GM12865 (cell line): ENCODE data around the gene RASSF8.
A peak's percentile ranks its signal among the peaks of the same experiment; 100 is the strongest.

Experiments used
- DNase-seq: peaks from one replicate; pipeline ENCODE4 v3.0.0; 2010; ENCODE audit warnings: low read depth
- H3K4me3 ChIP-seq: 2 replicates; pipeline ENCODE4 v1.5.1; 2011; ENCODE audit warnings: mild to moderate bottlenecking, low read depth, low read length, control low read depth
- TF ChIP-seq, protein P1 (sequence below): IDR thresholded peaks from 2 replicates; pipeline ENCODE4 v1.5.1; 2011; ENCODE audit warnings: low read length, control low read depth, low read depth, inconsistent platforms; ENCODE audit not compliant: insufficient read depth; ENCODE audit errors: missing control alignments

The RASSF8 gene

DNA sequence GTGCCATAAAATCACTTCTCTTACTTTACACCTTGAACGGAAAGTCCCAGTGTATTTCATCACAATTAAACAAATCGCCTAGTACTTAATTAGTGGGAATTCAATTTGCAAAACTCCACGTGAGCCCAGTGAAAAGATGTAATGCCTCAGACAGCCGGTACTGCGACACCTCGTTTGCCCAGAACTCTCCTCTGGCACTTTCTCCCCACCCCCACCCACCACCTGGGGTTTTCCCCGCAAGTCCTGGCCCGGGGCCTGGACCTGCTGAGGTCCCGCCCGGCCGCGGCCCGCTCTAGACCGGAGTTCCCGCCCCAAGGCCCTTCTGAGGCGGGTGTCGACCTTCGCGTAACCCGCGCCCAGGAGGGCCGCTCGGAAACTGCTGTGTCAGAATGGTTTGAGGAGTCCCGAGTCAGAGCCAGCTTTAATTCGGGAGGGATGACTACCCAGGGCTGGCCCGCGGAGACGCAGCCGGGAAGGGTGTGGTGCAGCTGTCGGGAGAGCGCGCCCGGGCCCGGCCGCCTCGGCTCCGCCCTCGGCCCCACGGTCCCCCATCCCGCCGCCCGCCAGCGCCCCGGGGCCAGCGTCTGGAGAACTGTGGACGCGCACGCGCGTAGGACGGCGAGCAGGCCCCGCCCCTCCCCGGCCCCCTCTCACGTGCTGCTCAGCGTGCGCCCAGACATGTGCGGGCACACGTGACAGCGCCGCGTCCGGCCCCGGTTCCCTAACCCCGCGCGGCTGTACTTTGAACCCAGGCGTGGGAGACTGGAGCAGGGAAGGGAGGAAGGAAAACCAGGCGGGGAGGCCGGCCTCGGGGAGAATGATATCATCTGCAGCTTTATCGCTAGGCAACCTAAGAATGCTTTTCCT, 155.6 kb downstream of the RASSF8 start:
- TF ChIP-seq, protein P1, sequence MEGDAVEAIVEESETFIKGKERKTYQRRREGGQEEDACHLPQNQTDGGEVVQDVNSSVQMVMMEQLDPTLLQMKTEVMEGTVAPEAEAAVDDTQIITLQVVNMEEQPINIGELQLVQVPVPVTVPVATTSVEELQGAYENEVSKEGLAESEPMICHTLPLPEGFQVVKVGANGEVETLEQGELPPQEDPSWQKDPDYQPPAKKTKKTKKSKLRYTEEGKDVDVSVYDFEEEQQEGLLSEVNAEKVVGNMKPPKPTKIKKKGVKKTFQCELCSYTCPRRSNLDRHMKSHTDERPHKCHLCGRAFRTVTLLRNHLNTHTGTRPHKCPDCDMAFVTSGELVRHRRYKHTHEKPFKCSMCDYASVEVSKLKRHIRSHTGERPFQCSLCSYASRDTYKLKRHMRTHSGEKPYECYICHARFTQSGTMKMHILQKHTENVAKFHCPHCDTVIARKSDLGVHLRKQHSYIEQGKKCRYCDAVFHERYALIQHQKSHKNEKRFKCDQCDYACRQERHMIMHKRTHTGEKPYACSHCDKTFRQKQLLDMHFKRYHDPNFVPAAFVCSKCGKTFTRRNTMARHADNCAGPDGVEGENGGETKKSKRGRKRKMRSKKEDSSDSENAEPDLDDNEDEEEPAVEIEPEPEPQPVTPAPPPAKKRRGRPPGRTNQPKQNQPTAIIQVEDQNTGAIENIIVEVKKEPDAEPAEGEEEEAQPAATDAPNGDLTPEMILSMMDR = peak; percentile 12
- peak overlapping the region; percentile 74 for H3K4me3 ChIP-seq
- DNase-seq = peak; percentile 89

DNA sequence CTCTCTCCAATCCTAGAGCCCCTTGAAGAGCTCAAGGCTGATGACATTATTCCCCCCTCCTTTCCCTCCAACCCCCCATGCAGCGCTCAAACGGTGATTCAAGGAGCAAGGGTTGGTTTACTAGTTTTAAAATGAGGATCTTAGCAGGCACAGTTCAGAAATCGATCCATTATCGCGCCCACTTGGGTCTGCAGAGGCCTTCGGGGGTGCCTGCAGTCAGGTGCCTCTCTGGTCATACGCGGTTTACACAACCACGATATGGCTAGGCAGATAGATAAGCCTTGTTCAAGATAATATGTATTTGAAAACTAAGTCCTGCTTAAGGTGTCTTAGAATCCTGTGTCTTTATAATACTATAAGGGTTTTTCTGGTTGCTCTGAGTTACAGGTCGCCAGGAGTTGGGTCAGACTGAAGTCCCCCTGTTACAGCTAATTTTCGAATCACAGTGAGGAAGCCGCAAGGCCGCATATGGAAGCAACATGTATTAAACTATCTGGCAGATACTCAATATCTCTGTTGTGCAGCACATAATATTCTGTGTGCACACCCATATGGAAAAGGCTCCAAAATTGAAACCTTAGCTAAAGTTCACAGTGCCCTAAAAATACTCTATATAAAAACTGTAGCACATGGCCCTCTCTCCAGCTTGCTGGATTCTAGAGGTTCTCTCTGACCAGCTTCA, 156.4 kb downstream of the RASSF8 start:
- TF ChIP-seq, protein P1 = no peak

DNA sequence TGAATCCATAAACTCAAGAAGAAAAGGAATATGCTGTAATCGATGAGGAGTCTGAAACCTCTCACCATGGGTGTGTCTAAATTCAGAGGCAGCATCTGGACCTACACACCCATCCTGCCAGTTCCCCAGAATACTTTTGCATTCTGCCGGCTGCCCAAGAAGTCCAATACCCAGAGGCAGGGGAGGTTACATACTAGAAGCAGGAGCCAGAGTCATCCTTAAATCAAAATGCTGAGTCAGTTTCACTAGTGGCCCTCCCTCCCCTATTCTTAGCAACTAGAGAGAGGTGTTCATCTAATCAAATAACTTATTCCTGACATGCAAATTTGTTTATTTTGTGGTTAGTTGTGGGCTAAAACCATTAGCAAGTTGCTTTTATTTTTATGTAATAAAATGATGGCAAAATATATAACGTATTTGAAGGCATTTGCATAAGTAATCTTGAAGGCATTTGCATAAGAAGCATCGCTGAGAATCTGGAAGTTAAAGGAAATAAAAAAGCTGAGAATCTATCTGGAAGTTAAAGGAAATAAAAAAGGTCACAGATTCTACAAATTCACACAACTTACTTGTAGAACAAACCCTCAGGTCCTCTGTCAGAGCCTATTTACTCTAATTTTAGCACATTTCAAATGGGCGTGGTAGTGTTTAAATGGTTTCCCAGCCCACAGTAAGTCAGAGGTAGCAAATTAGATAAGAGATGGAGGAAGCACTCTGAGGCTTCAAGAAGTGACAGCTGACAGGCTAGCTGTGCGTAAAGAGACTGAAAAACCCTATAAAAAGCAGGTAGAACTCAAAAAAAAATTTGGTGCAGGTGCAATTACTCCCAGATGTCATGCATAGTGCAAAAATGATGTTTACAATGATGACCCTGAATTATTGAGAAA, 158.6 kb downstream of the RASSF8 start:
- DNase-seq = no peak
- TF ChIP-seq, protein P1 = no peak
- H3K4me3 ChIP-seq = no peak overlapping the region

More for the DNA sequence above, 156.4 kb downstream of the RASSF8 start:
- no peak for DNase-seq
- H3K4me3 ChIP-seq = peak overlapping the region; percentile 74

DNA sequence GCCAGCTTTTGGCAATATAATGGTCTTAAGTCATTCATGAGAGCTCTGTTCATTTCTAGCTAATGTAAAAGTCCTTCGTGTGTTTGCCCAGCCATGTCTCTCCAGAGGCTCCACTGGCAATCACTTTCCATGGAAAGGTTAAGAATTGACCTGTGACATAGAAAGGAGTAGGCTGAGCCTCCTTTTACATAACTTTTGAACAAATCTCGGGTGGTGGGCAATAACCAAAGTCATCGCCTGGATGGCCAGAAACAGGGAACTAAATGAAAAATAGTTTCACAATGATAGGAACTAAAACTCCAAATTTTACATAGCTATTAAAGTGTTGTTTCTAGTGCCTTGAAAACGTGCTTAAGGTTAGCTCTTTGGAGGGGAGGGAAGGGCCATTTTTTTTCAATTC, 159.8 kb downstream of the RASSF8 start:
- TF ChIP-seq, protein P1 = no peak
- no peak for DNase-seq
- no peak overlapping the region for H3K4me3 ChIP-seq

DNA sequence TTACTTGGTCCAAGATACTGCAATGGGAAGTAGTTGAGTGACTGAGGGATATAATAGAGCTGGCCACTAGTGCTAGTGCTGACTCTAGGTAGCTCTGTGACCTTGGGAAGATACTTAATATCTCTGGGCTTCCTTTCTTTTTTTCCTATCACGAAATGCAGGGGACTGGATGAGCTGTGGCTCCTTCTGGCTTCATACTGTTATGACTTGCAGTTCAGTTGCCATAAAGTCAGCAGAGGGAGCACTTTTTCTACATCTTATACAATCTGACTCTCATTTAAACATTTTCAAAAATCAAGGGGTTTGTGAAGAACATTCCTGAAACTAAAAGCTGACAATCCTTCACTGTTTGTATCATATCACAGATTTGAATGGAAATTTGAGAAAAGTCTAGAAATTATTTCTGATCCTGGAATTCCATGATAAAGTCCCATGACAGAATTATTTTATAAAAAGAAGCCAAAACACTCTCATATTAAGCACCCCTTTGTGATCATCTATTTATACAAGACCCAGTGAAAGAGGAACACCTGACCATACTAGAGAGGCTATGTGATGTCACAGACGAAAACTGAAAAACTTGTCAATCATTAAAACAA, 161.0 kb downstream of the RASSF8 start:
- no peak overlapping the region for H3K4me3 ChIP-seq
- DNase-seq = peak; percentile 61
- TF ChIP-seq, protein P1 = peak; percentile 34

DNA sequence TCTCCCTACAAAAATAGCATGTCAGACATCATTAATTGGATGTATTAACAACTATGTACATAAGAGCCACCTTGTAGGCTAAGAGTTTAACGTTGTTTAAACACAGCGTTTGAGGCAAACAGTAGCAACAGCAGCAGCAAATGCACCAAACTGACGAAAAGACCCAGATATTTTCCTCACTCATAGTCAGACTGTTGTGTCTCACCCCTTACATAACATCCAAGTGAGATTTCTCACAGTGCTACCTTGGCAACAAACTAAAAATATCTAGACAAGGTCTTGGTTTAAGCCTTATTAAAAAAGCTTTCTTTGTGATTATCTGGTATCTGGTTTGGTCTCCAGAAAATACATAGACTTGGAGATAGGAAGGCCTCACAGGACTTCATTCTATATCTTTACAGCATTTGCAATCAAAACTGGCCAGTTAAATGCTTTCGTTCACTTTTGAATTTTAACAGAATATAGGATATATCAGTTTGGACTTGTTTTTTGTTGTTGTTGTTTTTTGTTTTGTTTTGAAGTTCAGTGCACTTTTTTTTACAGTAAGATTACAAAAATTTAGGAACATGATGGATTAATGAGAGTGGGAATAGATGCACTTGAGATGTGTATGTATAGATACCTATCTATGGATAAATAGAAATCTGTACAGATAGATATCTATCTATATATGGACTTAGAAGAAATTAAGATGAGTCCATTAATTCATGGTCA, 162.2 kb downstream of the RASSF8 start:
- DNase-seq = no peak
- TF ChIP-seq, protein P1 = no peak
- H3K4me3 ChIP-seq = no peak overlapping the region
